H9 (cell line): ENCODE results near the gene ACOT8. TPM values are rescaled to one million over a fixed set of nuclear protein-coding genes. Genes with fewer than 3 reads are reported as not detected.

Experiments used
- DNase-seq: peaks from one replicate; pipeline ENCODE4 v3.0.0-alpha.2; 2017
- H2AFZ ChIP-seq: one replicate; pipeline ENCODE4 v1.6.1; 2013; ENCODE audit warnings: mild to moderate bottlenecking, low read length, control low read depth, moderate library complexity
- H2AK5ac ChIP-seq: 2 replicates; pipeline ENCODE4 v1.6.1; 2013; ENCODE audit warnings: low read length, control low read depth, mixed read lengths; ENCODE audit not compliant: insufficient read length
- H2BK120ac ChIP-seq: one replicate; pipeline ENCODE4 v1.6.1; 2013; ENCODE audit warnings: low read depth, mild to moderate bottlenecking, low read length, control low read depth, inconsistent platforms; ENCODE audit not compliant: poor library complexity, severe bottlenecking
- H2BK12ac ChIP-seq: 2 replicates; pipeline ENCODE4 v1.6.1; 2013; ENCODE audit warnings: low read length, control low read depth, mixed read lengths, low read depth; ENCODE audit not compliant: insufficient read length
- H2BK15ac ChIP-seq: 2 replicates; pipeline ENCODE4 v1.6.1; 2013; ENCODE audit warnings: low read depth, low read length, control low read depth
- H2BK20ac ChIP-seq: one replicate; pipeline ENCODE4 v1.6.1; 2013; ENCODE audit warnings: low read depth, mild to moderate bottlenecking, low read length, control low read depth, inconsistent platforms; ENCODE audit not compliant: poor library complexity, severe bottlenecking
- H2BK5ac ChIP-seq: 2 replicates; pipeline ENCODE4 v1.6.1; 2013; ENCODE audit warnings: low read length, control low read depth, mixed read lengths; ENCODE audit not compliant: insufficient read length
- H3K14ac ChIP-seq: 2 replicates; pipeline ENCODE4 v1.6.1; 2013; ENCODE audit warnings: low read length, control low read depth; ENCODE audit not compliant: insufficient read depth
- H3K18ac ChIP-seq: 2 replicates; pipeline ENCODE4 v1.6.1; 2013; ENCODE audit warnings: low read depth, mild to moderate bottlenecking, mixed read lengths, low read length, control low read depth; ENCODE audit not compliant: insufficient read length
- H3K23ac ChIP-seq: 2 replicates; pipeline ENCODE4 v1.6.1; 2013; ENCODE audit warnings: low read length, control low read depth, mixed read lengths, low read depth; ENCODE audit not compliant: insufficient read length
- H3K23me2 ChIP-seq: 2 replicates; pipeline ENCODE4 v1.6.1; 2013; ENCODE audit warnings: low read depth, mild to moderate bottlenecking, mixed read lengths, low read length, control low read depth; ENCODE audit not compliant: insufficient read length, poor library complexity, severe bottlenecking
- H3K27ac ChIP-seq: 2 replicates; pipeline ENCODE4 v1.5.1; 2013; ENCODE audit warnings: low read length, control low read depth, mixed read lengths, low read depth; ENCODE audit not compliant: insufficient read length
- H3K27me3 ChIP-seq: 2 replicates; pipeline ENCODE4 v1.6.1; 2013; ENCODE audit warnings: low read length, control low read depth, inconsistent platforms; ENCODE audit not compliant: insufficient read depth
- H3K4ac ChIP-seq: 2 replicates; pipeline ENCODE4 v1.6.1; 2013; ENCODE audit warnings: low read depth, mild to moderate bottlenecking, control low read depth, inconsistent platforms, low read length, moderate library complexity
- H3K4me1 ChIP-seq: 2 replicates; pipeline ENCODE4 v1.6.1; 2013; ENCODE audit warnings: low read length, control low read depth, inconsistent platforms; ENCODE audit not compliant: insufficient read depth
- H3K4me2 ChIP-seq: 2 replicates; pipeline ENCODE4 v1.6.1; 2013; ENCODE audit warnings: low read length, control low read depth, mixed read lengths; ENCODE audit not compliant: insufficient read length, insufficient read depth
- H3K56ac ChIP-seq: 2 replicates; pipeline ENCODE4 v1.6.1; 2013; ENCODE audit warnings: low read depth, mild to moderate bottlenecking, mixed read lengths, low read length, control low read depth; ENCODE audit not compliant: insufficient read length
- H3K79me1 ChIP-seq: 2 replicates; pipeline ENCODE4 v1.6.1; 2013; ENCODE audit warnings: low read depth, mild to moderate bottlenecking, moderate library complexity, low read length, control low read depth, inconsistent platforms; ENCODE audit not compliant: insufficient read depth, poor library complexity, severe bottlenecking
- H3K79me2 ChIP-seq: 2 replicates; pipeline ENCODE4 v1.6.1; 2013; ENCODE audit warnings: low read length, control low read depth, inconsistent platforms; ENCODE audit not compliant: insufficient read depth
- H3K9ac ChIP-seq: 2 replicates; pipeline ENCODE4 v1.6.1; 2013; ENCODE audit warnings: low read length, control low read depth, mixed read lengths; ENCODE audit not compliant: insufficient read length; ENCODE audit errors: extremely low read depth
- H3K9me3 ChIP-seq: one replicate; pipeline ENCODE4 v1.6.1; 2013; ENCODE audit warnings: low read depth, low read length, inconsistent platforms; ENCODE audit not compliant: control insufficient read depth
- H3T11ph ChIP-seq: one replicate; pipeline ENCODE4 v1.6.1; 2013; ENCODE audit warnings: mild to moderate bottlenecking, low read length, control low read depth, inconsistent platforms
- H4K20me1 ChIP-seq: one replicate; pipeline ENCODE4 v1.6.1; 2013; ENCODE audit not compliant: control insufficient read depth, insufficient read length, insufficient read depth
- H4K5ac ChIP-seq: 2 replicates; pipeline ENCODE4 v1.6.1; 2013; ENCODE audit warnings: low read depth, mild to moderate bottlenecking, mixed read lengths, low read length, control low read depth; ENCODE audit not compliant: insufficient read length
- H4K8ac ChIP-seq: replicated peaks from 2 replicates; pipeline ENCODE4 v1.6.1; 2013; ENCODE audit warnings: low read length, control low read depth, mixed read lengths, low read depth; ENCODE audit not compliant: insufficient read length
- H4K91ac ChIP-seq: 2 replicates; pipeline ENCODE4 v1.6.1; 2013; ENCODE audit warnings: low read depth, mild to moderate bottlenecking, moderate library complexity, mixed read lengths, low read length, control low read depth; ENCODE audit not compliant: insufficient read length
- H3K27ac Mint-ChIP-seq, 3 experiments: 2 replicates in 2 of 3; 3 replicates in 1 of 3; pipeline ENCODE4 v1.8.0; 2020 to 2021; ENCODE audit warnings: mixed read lengths in 3 of 3, mild to moderate bottlenecking in 1 of 3, moderate library complexity in 1 of 3
- H3K27me3 Mint-ChIP-seq: 2 replicates; pipeline ENCODE4 v1.8.0; 2021; ENCODE audit warnings: low read depth, mild to moderate bottlenecking, moderate library complexity, mixed read lengths
- H3K36me3 Mint-ChIP-seq, 3 experiments: 2 replicates in 2 of 3; 3 replicates in 1 of 3; pipeline ENCODE4 v1.8.0; 2020 to 2021; ENCODE audit warnings: low read depth in 3 of 3, mixed read lengths in 3 of 3; ENCODE audit not compliant: insufficient read depth in 1 of 3
- H3K4me1 Mint-ChIP-seq, 2 experiments: 2 replicates each; pipeline ENCODE4 v1.8.0; 2020; ENCODE audit warnings: mixed read lengths in 2 of 2
- H3K4me3 Mint-ChIP-seq, 2 experiments: 2 replicates in 1 of 2; 3 replicates in 1 of 2; pipeline ENCODE4 v1.8.0; 2020 to 2021; ENCODE audit warnings: mild to moderate bottlenecking in 2 of 2, mixed read lengths in 2 of 2, moderate library complexity in 1 of 2
- H3K9me3 Mint-ChIP-seq, 2 experiments: 2 replicates in 1 of 2; 3 replicates in 1 of 2; pipeline ENCODE4 v1.8.0; 2020; ENCODE audit warnings: mild to moderate bottlenecking in 2 of 2, mixed read lengths in 2 of 2, moderate library complexity in 1 of 2
- CTCF ChIP-seq: fragments of 200-600 bp; sonication (generic); conservative IDR thresholded peaks from 3 replicates; pipeline ENCODE4 v1.8.0; 2021; ENCODE audit warnings: antibody characterized with exemption, mild to moderate bottlenecking
- WGBS: extraction: QIAGEN DNeasy Blood & Tissue Kit; methylation state at CpG from one replicate; pipeline ENCODE4 v1.1.7; 2013; ENCODE audit warnings: missing lambda C conversion rate, low lambda C conversion rate, mixed read lengths; ENCODE audit not compliant: insufficient read length; ENCODE audit errors: extremely low coverage; 5-methylcytosine and 5-hydroxymethylcytosine counted together
- total RNA-seq: library from RNA; stranded (reverse); gene quantifications from 2 replicates; pipeline ENCODE4 v1.2.1, GENCODE V29; 2021

The ACOT8 gene
- total RNA-seq, 1 experiment from 2014 or later, result 26.7 TPM

GRCh38 chr20:45836841-45837240 lies 20.4 kb downstream of the ACOT8 start:
- H3K4me3 Mint-ChIP-seq, result no peak overlapping the region
- WGBS, result no CpG with 5 or more reads among the region's 1 CpG

More at GRCh38 chr20:45836841-45837240, 20.4 kb downstream of the ACOT8 start:
- no peaks in the 10 kb centered on the region for H3K9me3 ChIP-seq
- no peaks in the 10 kb centered on the region for H3K79me2 ChIP-seq
- no peak overlapping the region for H3K56ac ChIP-seq
- peaks cover 5% of the 10 kb centered on the region for H3K79me1 ChIP-seq
- H3K9me3 Mint-ChIP-seq, result no peaks in the 10 kb centered on the region
- no peaks in the 10 kb centered on the region for H4K20me1 ChIP-seq
- H3K23me2 ChIP-seq, result peaks cover 12% of the 10 kb centered on the region
- H3K23ac ChIP-seq, result no peak overlapping the region
- no peak overlapping the region for H3K14ac ChIP-seq
- H3K27ac ChIP-seq, result no peak overlapping the region
- H3K4me1 Mint-ChIP-seq, result peaks cover 22 to 23% of the 10 kb centered on the region in 2 experiments
- no peaks in the 10 kb centered on the region for H3K27me3 ChIP-seq
- H3K4me1 ChIP-seq, result peaks cover 4% of the 10 kb centered on the region; the same call in 1 of the 2 replicates
- H2BK20ac ChIP-seq, result no peak overlapping the region
- H2AFZ ChIP-seq, result no peak overlapping the region
- no peak overlapping the region for H3T11ph ChIP-seq
- no peaks in the 10 kb centered on the region for H3K27me3 Mint-ChIP-seq
- no peak overlapping the region for H3K4ac ChIP-seq
- TF ChIP-seq CTCF, result no peak
- H2BK120ac ChIP-seq, result no peak overlapping the region
- no peak overlapping the region for H3K4me2 ChIP-seq
- H2BK12ac ChIP-seq, result no peak overlapping the region
- no peak overlapping the region for H2BK5ac ChIP-seq
- no peak overlapping the region for H2AK5ac ChIP-seq
- H3K18ac ChIP-seq, result no peak overlapping the region
- no peak overlapping the region for H3K27ac Mint-ChIP-seq
- no peak overlapping the region for H2BK15ac ChIP-seq
- H4K5ac ChIP-seq, result no peak overlapping the region
- H4K8ac ChIP-seq, result no peak overlapping the region
- H4K91ac ChIP-seq, result no peak overlapping the region
- peaks cover 2 to 37% (median 33%) of the 10 kb centered on the region in 3 experiments; a peak in 6 of 7 replicates for H3K36me3 Mint-ChIP-seq
- DNase-seq, result no peak
- no peak overlapping the region for H3K9ac ChIP-seq
